Suprapubic skin (tissue), 4 donors: ENCODE data around the gene MRC2. TPM values are rescaled to one million over a fixed set of nuclear protein-coding genes. Genes with fewer than 3 reads are reported as not detected.

Experiments used
- DNase-seq, 2 donors: peaks; one replicate each; pipeline ENCODE4 v3.0.0-alpha.2; 2019; ENCODE audit warnings: low spot score in 2 of 2
- H3K27ac ChIP-seq: fragments of 200-600 bp; sonication (generic); one replicate; pipeline ENCODE4 v1.5.1; 2019
- H3K27me3 ChIP-seq: fragments of 200-600 bp; sonication (generic); one replicate; pipeline ENCODE4 v1.5.1; 2019
- H3K36me3 ChIP-seq: fragments of 200-600 bp; sonication (generic); one replicate; pipeline ENCODE4 v1.5.1; 2019
- H3K4me1 ChIP-seq: fragments of 200-600 bp; sonication (generic); one replicate; pipeline ENCODE4 v1.5.1; 2019
- H3K4me3 ChIP-seq: fragments of 200-600 bp; sonication (generic); one replicate; pipeline ENCODE4 v1.5.1; 2019; ENCODE audit warnings: mild to moderate bottlenecking
- H3K9me3 ChIP-seq: fragments of 200-600 bp; sonication (generic); one replicate; pipeline ENCODE4 v1.5.1; 2019
- CTCF ChIP-seq, 2 donors: fragments of 200-600 bp in 1 of 2; fragments of 450-650 bp in 1 of 2; sonication (generic) in 1 of 2; IDR thresholded peaks; one replicate each; pipeline ENCODE4 v1.5.1; 2016 to 2019; ENCODE audit warnings: antibody characterized with exemption in 2 of 2, mild to moderate bottlenecking in 1 of 2, moderate library complexity in 1 of 2
- EP300 ChIP-seq: sonication (generic); formaldehyde crosslinking; IDR thresholded peaks from one replicate; pipeline ENCODE4 v1.6.1; 2017; ENCODE audit warnings: antibody characterized with exemption
- POLR2A ChIP-seq, 2 donors: fragments of 450-650 bp; IDR thresholded peaks; one replicate each; pipeline ENCODE4 v1.6.1; 2017; ENCODE audit warnings: antibody characterized with exemption in 2 of 2, mild to moderate bottlenecking in 2 of 2, moderate library complexity in 2 of 2
- POLR2AphosphoS5 ChIP-seq, 3 donors: sonication (generic); formaldehyde crosslinking; IDR thresholded peaks; one replicate each; pipeline ENCODE4 v1.6.1; 2017; ENCODE audit warnings: antibody characterized with exemption in 3 of 3
- WGBS: methylation state at CpG from one replicate; pipeline ENCODE4 v1.1.5; 2018; 5-methylcytosine and 5-hydroxymethylcytosine counted together
- total RNA-seq, 4 donors: library from RNA; depleted of rRNA; stranded (reverse); fragments of >200 nt; gene quantifications; one replicate each; pipeline ENCODE4 v1.1.0, GENCODE V29; 2016

Gene MRC2
- total RNA-seq, 4 donors from 2014 or later: 31.4 to 55.2 (median 37.1) TPM

DNA sequence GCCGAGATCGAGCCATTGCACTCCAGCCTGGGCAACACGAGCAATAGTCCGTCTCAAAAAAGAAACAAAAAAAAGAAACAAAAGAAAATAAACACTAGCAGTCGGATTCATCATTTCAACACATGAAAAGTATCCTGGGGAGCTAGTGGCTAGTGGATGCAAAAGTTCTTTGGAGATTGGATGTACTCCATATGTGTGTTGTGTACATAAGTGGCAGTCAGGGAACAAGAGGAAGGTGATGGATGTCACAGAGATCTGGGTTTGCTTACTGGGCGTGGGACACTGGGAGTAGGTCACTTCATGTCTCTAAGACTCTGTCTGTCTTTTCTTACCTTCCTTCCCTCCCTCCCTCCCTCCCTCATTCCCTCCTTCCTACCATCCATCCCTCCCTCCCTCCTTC, 35.4 kb downstream of the MRC2 start:
- WGBS: 86% methylated on average over 6 of the region's 6 CpGs
- Histone ChIP-seq H3K9me3 (no peaks in the 10 kb centered on the region), H3K36me3 (peaks cover 13% of the 10 kb centered on the region), H3K27ac (no peak overlapping the region), H3K27me3 (no peaks in the 10 kb centered on the region), H3K4me1 (peaks cover 2% of the 10 kb centered on the region), H3K4me3 (no peak overlapping the region)
- TF ChIP-seq CTCF (IDR thresholded peaks at IDR 0.05) (no peak), POLR2A (IDR thresholded peaks at IDR 0.05) (no peak), POLR2AphosphoS5 (IDR thresholded peaks at IDR 0.05) (no peak), EP300 (no peak)
- DNase-seq: no peak

GRCh38 chr17:62663304-62663703, 35.8 kb downstream of the MRC2 start:
- TF ChIP-seq POLR2A (IDR thresholded peaks at IDR 0.05): no peak
- no peak for TF ChIP-seq CTCF (IDR thresholded peaks at IDR 0.05)
- TF ChIP-seq EP300: no peak
- no peak for TF ChIP-seq POLR2AphosphoS5 (IDR thresholded peaks at IDR 0.05)
- DNase-seq: no peak
- H3K9me3 ChIP-seq: no peaks in the 10 kb centered on the region
- H3K36me3 ChIP-seq: peaks cover 9% of the 10 kb centered on the region
- H3K4me3 ChIP-seq: no peak overlapping the region
- 65% methylated on average over 6 of the region's 6 CpGs for WGBS
- no peaks in the 10 kb centered on the region for H3K27me3 ChIP-seq
- peaks cover 3% of the 10 kb centered on the region for H3K4me1 ChIP-seq
- no peak overlapping the region for H3K27ac ChIP-seq

- WGBS: 98% methylated on average over 7 of the region's 25 CpGs
- H3K27ac ChIP-seq: no peak overlapping the region
- no peak for TF ChIP-seq POLR2A (IDR thresholded peaks at IDR 0.05)
- TF ChIP-seq EP300: no peak
- no peak for TF ChIP-seq POLR2AphosphoS5 (IDR thresholded peaks at IDR 0.05)
- TF ChIP-seq CTCF (IDR thresholded peaks at IDR 0.05): no peak
- DNase-seq: no peak
- H3K36me3 ChIP-seq: peaks cover 7% of the 10 kb centered on the region
- H3K4me1 ChIP-seq: peaks cover 15% of the 10 kb centered on the region
- H3K27me3 ChIP-seq: no peaks in the 10 kb centered on the region
- H3K4me3 ChIP-seq: no peak overlapping the region
- H3K9me3 ChIP-seq: no peaks in the 10 kb centered on the region
These were observed 37.1 kb downstream of the MRC2 start for GRCh38 chr17:62664336-62665120.

GRCh38 chr17:62665599-62665998, 38.1 kb downstream of the MRC2 start:
- no peak for DNase-seq
- H3K4me1 ChIP-seq: peaks cover 25% of the 10 kb centered on the region
- H3K27me3 ChIP-seq: no peaks in the 10 kb centered on the region
- 79% methylated on average over 3 of the region's 3 CpGs for WGBS
- H3K9me3 ChIP-seq: no peaks in the 10 kb centered on the region
- H3K36me3 ChIP-seq: peaks cover 7% of the 10 kb centered on the region
- H3K27ac ChIP-seq: no peak overlapping the region
- no peak overlapping the region for H3K4me3 ChIP-seq
- no peak for TF ChIP-seq CTCF (IDR thresholded peaks at IDR 0.05)
- no peak for TF ChIP-seq POLR2A (IDR thresholded peaks at IDR 0.05)
- no peak for TF ChIP-seq POLR2AphosphoS5 (IDR thresholded peaks at IDR 0.05)
- TF ChIP-seq EP300: no peak

DNA sequence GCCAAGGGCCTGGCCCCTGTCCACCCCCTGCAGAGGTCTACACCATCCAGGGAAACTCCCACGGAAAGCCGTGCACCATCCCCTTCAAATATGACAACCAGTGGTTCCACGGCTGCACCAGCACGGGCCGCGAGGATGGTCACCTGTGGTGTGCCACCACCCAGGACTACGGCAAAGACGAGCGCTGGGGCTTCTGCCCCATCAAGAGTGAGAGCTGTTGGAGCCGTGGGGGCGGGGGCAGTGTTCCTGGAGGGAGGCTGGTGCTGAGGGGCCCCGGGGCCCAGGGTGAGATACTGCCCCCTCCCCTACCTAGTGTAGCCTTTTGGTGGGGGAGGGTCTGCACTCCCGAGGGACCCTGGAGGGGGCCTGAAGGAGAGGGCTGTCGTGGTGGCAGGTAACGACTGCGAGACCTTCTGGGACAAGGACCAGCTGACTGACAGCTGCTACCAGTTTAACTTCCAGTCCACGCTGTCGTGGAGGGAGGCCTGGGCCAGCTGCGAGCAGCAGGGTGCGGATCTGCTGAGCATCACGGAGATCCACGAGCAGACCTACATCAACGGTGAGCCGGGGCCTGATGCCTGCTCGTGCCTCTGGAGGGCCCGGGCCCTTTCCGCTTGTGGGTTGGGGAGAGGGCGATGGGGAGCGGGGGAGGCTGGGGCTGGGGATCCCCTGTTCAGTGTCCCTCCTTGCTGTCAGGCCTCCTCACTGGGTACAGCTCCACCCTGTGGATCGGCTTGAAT, 38.8 kb downstream of the MRC2 start:
- no peak for DNase-seq
- Histone ChIP-seq H3K9me3 (no peaks in the 10 kb centered on the region), H3K4me1 (peaks cover 32% of the 10 kb centered on the region), H3K27me3 (no peaks in the 10 kb centered on the region), H3K4me3 (no peak overlapping the region), H3K36me3 (peaks cover 7% of the 10 kb centered on the region), H3K27ac (no peak overlapping the region)
- TF ChIP-seq CTCF (IDR thresholded peaks at IDR 0.05) (no peak), POLR2A (IDR thresholded peaks at IDR 0.05) (no peak)
- 84% methylated on average over 20 of the region's 30 CpGs for WGBS
